OCI-LY7 (cell line): Measurements from ENCODE around the gene RPS15. TPM values are rescaled to one million over a fixed set of nuclear protein-coding genes. Genes with fewer than 3 reads are reported as not detected.
A peak's percentile ranks its signal among the peaks of the same experiment; 100 is the strongest.

Experiments
- BruUV-seq: library from RNA; stranded (reverse); fragments of 400-500 nt; replicated peaks from 2 replicates; lab custom pipeline; 2021; lab: Mats Ljungman, UMichigan
- CTCF ChIA-PET: fragments of 300-600 bp; sonication (Branson Sonifier 250); formaldehyde crosslinking; loops from one replicate; lab custom pipeline; 2022; ENCODE audit warnings: antibody characterized with exemption; ENCODE audit not compliant: unreplicated experiment; lab: Charles Lee
- POLR2A ChIA-PET: fragments of 300-600 bp; sonication (Branson Sonifier 250); formaldehyde crosslinking; loops from one replicate; lab custom pipeline; 2022; ENCODE audit warnings: antibody characterized with exemption; lab: Charles Lee
- DNase-seq: peaks from one replicate; pipeline ENCODE4 v3.0.0-alpha.2; 2015; ENCODE audit warnings: low spot score
- H2AFZ ChIP-seq: fragments of 200-600 bp; sonication (generic), shearing (Covaris generic); 2 replicates; pipeline ENCODE4 v1.6.1; 2014; ENCODE audit warnings: mild to moderate bottlenecking, antibody characterized with exemption, low read length, moderate library complexity
- H3K27ac ChIP-seq: fragments of 200-600 bp; sonication (generic); 2 replicates; pipeline ENCODE4 v1.5.1; 2014; ENCODE audit warnings: mixed run types, low read depth, mild to moderate bottlenecking, moderate library complexity, low read length, inconsistent platforms; ENCODE audit not compliant: poor library complexity, severe bottlenecking
- H3K36me3 ChIP-seq: fragments of 200-600 bp; sonication (generic); 2 replicates; pipeline ENCODE4 v1.6.1; 2014; ENCODE audit warnings: mild to moderate bottlenecking, antibody characterized with exemption, low read length, moderate library complexity, mixed read lengths; ENCODE audit not compliant: insufficient read depth
- H3K4me1 ChIP-seq: fragments of 200-600 bp; sonication (generic); 2 replicates; pipeline ENCODE4 v1.5.1; 2014; ENCODE audit warnings: mild to moderate bottlenecking, low read length; ENCODE audit not compliant: insufficient read depth, poor library complexity, severe bottlenecking
- H3K4me2 ChIP-seq: fragments of 200-600 bp; sonication (generic); 2 replicates; pipeline ENCODE4 v1.6.1; 2014; ENCODE audit warnings: mild to moderate bottlenecking, low read length
- H3K4me3 ChIP-seq: fragments of 200-600 bp; sonication (generic); 2 replicates; pipeline ENCODE4 v1.5.1; 2014; ENCODE audit warnings: mild to moderate bottlenecking, low read depth, low read length; ENCODE audit not compliant: poor library complexity, severe bottlenecking
- H3K79me2 ChIP-seq: fragments of 200-600 bp; sonication (generic); 2 replicates; pipeline ENCODE4 v1.6.1; 2016; ENCODE audit warnings: low read depth, mild to moderate bottlenecking, low read length, moderate library complexity, mixed read lengths; ENCODE audit not compliant: insufficient read depth
- H3K9me2 ChIP-seq: fragments of 200-600 bp; sonication (generic); 2 replicates; pipeline ENCODE4 v1.6.1; 2016; ENCODE audit warnings: mild to moderate bottlenecking, low read length, mixed read lengths; ENCODE audit not compliant: insufficient read depth
- H3K9me3 ChIP-seq: fragments of 200-600 bp; sonication (generic); 2 replicates; pipeline ENCODE4 v1.6.1; 2014; ENCODE audit warnings: mild to moderate bottlenecking, mixed run types, low read length, mixed read lengths
- H4K20me1 ChIP-seq: fragments of 200-600 bp; sonication (generic); 2 replicates; pipeline ENCODE4 v1.6.1; 2014; ENCODE audit warnings: mild to moderate bottlenecking, antibody characterized with exemption, low read length, moderate library complexity, mixed read lengths; ENCODE audit not compliant: insufficient read depth
- EZH2phosphoT487 ChIP-seq: fragments of 200-600 bp; sonication (generic); IDR thresholded peaks from 2 replicates; pipeline ENCODE4 v1.6.1; 2018; ENCODE audit warnings: low read depth, borderline replicate concordance, mild to moderate bottlenecking, mixed run types, antibody characterized with exemption, low read length, moderate library complexity, mixed read lengths
- intact Hi-C: fragments of 100-400 bp; cut with micrococcal nuclease; formaldehyde crosslinking; loops from one replicate; pipeline ENCODE4 v1.10.0; 2022; ENCODE audit not compliant: unreplicated experiment
- total RNA-seq, 2 experiments: library from RNA; depleted of rRNA in 1 of 2; stranded (reverse); fragments of >200 nt in 1 of 2; shearing (Covaris generic) in 1 of 2; gene quantifications; 2 replicates each; pipeline ENCODE4 v1.2.3, GENCODE V29; 2014 to 2022
- TF ChIP-seq, protein P1 (sequence below): fragments of 200-600 bp; sonication (generic); conservative IDR thresholded peaks from 2 replicates; pipeline ENCODE4 v1.5.1; 2014; ENCODE audit warnings: mild to moderate bottlenecking, antibody characterized with exemption, low read length, moderate library complexity, mixed read lengths

RPS15 gene
- total RNA-seq, 2 experiments from 2014 or later, result 1,860 to 2,068 TPM

- H3K36me3 ChIP-seq, result peaks cover 70% of the 10 kb centered on the region
- no peaks in the 10 kb centered on the region for H3K9me2 ChIP-seq
- peaks cover 13% of the 10 kb centered on the region for H3K4me1 ChIP-seq
- H2AFZ ChIP-seq, result no peak overlapping the region
- ChIA-PET POLR2A (no interaction called here), CTCF (no interaction called here)
- DNase-seq, result no peak
- H3K79me2 ChIP-seq, result peaks cover 14% of the 10 kb centered on the region
- TF ChIP-seq EZH2phosphoT487, result no peak
- TF ChIP-seq, protein P1, sequence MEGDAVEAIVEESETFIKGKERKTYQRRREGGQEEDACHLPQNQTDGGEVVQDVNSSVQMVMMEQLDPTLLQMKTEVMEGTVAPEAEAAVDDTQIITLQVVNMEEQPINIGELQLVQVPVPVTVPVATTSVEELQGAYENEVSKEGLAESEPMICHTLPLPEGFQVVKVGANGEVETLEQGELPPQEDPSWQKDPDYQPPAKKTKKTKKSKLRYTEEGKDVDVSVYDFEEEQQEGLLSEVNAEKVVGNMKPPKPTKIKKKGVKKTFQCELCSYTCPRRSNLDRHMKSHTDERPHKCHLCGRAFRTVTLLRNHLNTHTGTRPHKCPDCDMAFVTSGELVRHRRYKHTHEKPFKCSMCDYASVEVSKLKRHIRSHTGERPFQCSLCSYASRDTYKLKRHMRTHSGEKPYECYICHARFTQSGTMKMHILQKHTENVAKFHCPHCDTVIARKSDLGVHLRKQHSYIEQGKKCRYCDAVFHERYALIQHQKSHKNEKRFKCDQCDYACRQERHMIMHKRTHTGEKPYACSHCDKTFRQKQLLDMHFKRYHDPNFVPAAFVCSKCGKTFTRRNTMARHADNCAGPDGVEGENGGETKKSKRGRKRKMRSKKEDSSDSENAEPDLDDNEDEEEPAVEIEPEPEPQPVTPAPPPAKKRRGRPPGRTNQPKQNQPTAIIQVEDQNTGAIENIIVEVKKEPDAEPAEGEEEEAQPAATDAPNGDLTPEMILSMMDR, result no peak
- no peak overlapping the region for H3K4me2 ChIP-seq
- no peak overlapping the region for H3K4me3 ChIP-seq
- H3K9me3 ChIP-seq, result no peaks in the 10 kb centered on the region
- intact Hi-C loops, result loop anchor here (5.0 kb wide), 1 partner anchor 157 kb away; the partner anchor contains the start of gene FAM174C
- H4K20me1 ChIP-seq, result peaks cover 2% of the 10 kb centered on the region; the same call in 1 of the 2 replicates
- BruUV-seq, result no TSS peak
- no peak overlapping the region for H3K27ac ChIP-seq
Measured at GRCh38 chr19:1434577-1435060, 3.6 kb upstream of the RPS15 start.

DNA sequence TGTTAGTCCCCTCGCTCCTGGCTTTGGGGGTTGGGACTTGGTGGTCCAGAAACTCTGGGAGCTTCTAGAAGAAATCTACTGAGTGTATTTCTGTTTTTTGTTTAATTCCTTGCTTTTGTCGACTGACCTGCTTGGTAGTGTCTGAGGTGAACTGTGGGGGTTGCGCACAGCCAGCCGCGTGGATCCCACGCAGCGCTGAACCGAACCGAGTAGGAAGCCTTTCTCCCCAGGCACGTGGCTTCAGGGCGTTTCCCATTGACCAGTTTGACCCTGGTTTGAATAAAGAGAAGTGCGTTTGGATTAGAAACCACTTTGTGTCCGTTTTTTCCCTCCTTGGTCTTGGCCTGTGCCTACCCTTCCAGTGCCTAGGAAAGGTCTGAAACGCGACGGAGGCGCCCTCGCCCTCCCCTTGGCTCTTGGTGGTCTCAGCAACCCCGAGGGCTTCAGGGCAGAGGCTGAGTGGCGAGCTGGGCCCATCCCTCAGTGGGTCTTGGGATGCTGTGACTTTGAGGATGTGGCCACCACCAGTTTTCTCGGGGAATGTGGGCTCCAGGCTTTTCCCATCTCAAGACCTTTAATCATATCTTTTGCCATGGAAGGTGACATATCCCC, 2.7 kb upstream of the RPS15 start:
- DNase-seq, result no peak
- Histone ChIP-seq H3K4me1 (peaks cover 21% of the 10 kb centered on the region), H3K27ac (no peak overlapping the region), H3K4me2 (no peak overlapping the region), H2AFZ (no peak overlapping the region), H3K36me3 (peaks cover 70% of the 10 kb centered on the region), H4K20me1 (peaks cover 7% of the 10 kb centered on the region), H3K9me2 (no peaks in the 10 kb centered on the region), H3K9me3 (no peaks in the 10 kb centered on the region), H3K4me3 (no peak overlapping the region), H3K79me2 (peaks cover 23% of the 10 kb centered on the region)
- TF ChIP-seq, protein P1, result no peak
- no peak for TF ChIP-seq EZH2phosphoT487
- BruUV-seq, result no TSS peak
- intact Hi-C loops, result loop anchor here (5.0 kb wide), 1 partner anchor 158 kb away; the partner anchor contains the start of gene FAM174C
- ChIA-PET POLR2A (no interaction called here), CTCF (no interaction called here)

DNA sequence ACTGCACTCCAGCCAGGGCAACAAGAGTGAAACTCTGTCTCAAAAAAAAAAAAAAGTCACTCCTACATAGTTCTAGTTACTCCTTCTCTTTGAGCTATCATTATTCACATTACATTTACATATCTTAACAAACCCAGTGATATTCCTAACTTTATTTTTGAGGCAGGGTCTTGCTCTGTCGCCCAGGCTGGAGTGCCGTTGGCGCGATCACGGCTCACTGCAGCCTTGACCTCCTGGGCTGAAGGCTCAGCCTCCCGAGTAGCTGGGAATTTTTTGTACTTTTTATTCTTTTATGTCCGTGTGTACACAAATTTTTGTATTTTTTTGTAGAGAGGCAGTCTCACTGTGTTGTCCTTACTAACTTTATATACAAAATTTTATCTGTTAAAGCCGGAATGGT, 587 bp upstream of the RPS15 start:
- intact Hi-C loops, result loop anchor here (1.0 to 5.0 kb wide), 2 partner anchors 30 to 160 kb away; partner anchors contain the start of genes DAZAP1 and FAM174C
- peaks cover 27% of the 10 kb centered on the region for H3K4me1 ChIP-seq
- peak overlapping the region; percentile 54; the same call in 1 of the 2 replicates for H2AFZ ChIP-seq
- ChIA-PET CTCF (no interaction called here), POLR2A (no interaction called here)
- peak overlapping the region; percentile 61 for H3K27ac ChIP-seq
- H3K36me3 ChIP-seq, result peaks cover 76% of the 10 kb centered on the region
- no TSS peak for BruUV-seq
- peaks cover 34% of the 10 kb centered on the region for H3K79me2 ChIP-seq
- no peaks in the 10 kb centered on the region for H3K9me2 ChIP-seq
- no peaks in the 10 kb centered on the region for H3K9me3 ChIP-seq
- TF ChIP-seq, protein P1, result no peak
- TF ChIP-seq EZH2phosphoT487, result no peak
- H3K4me2 ChIP-seq, result peak overlapping the region; percentile 56
- no peak for DNase-seq
- H3K4me3 ChIP-seq, result peak overlapping the region; percentile 96
- peaks cover 18% of the 10 kb centered on the region for H4K20me1 ChIP-seq
